H1 (cell line): Measurements from ENCODE around the gene MRPL43. TPM values are rescaled to one million over a fixed set of nuclear protein-coding genes. Genes with fewer than 3 reads are reported as not detected.

Experiments
- BCL11A ChIP-seq, 2 experiments: IDR thresholded peaks; one replicate each; pipeline ENCODE4 v1.6.1; 2011; ENCODE audit warnings: low read depth in 2 of 2, low read length in 2 of 2, mild to moderate bottlenecking in 2 of 2
- BRCA1 ChIP-seq: IDR thresholded peaks from 2 replicates; pipeline ENCODE4 v1.6.1; 2012; ENCODE audit warnings: low read depth, low read length, improper control_type of control experiment
- CEBPB ChIP-seq: IDR thresholded peaks from 2 replicates; pipeline ENCODE4 v1.6.1; 2012; ENCODE audit warnings: low read depth, low read length
- NANOG ChIP-seq: IDR thresholded peaks from 2 replicates; pipeline ENCODE4 v1.6.1; 2011; ENCODE audit warnings: low read length, low read depth, mild to moderate bottlenecking, inconsistent platforms; ENCODE audit not compliant: insufficient read depth, poor library complexity, severe bottlenecking
- YY1 ChIP-seq: IDR thresholded peaks from 2 replicates; pipeline ENCODE4 v1.6.1; 2011; ENCODE audit warnings: low read depth, mild to moderate bottlenecking, low read length
- polyA plus RNA-seq, 7 experiments: library from polyadenylated mRNA; depleted of rRNA in 3 of 7; stranded (reverse) in 5 of 7; unstranded in 2 of 7; fragments of >200 nt in 5 of 7; fragments of 200-250 nt in 2 of 7; gene quantifications; 1 replicate in 5 of 7; 2 replicates in 1 of 7; 4 replicates in 1 of 7; pipeline versions ENCODE4 v1.2.1 to v1.2.3, GENCODE V29; 2011 to 2013; ENCODE audit warnings: missing spikeins in 2 of 7, mixed read lengths in 2 of 7
- total RNA-seq: library from RNA; stranded (reverse); fragmentation: NEBNext Ultra II Directional; extraction: Animal tissue kit (Norgen Biotek cat#: 25700); gene quantifications from 2 replicates; pipeline ENCODE4 v1.2.1, GENCODE V29; 2021
- TF ChIP-seq, protein P1 (sequence below): fragments of 300-600 bp; sonication (generic); IDR thresholded peaks from 2 replicates; pipeline ENCODE4 v1.7.1; 2012; ENCODE audit warnings: low read length, moderate library complexity, mild to moderate bottlenecking, inconsistent platforms; ENCODE audit not compliant: insufficient replicate concordance

MRPL43 gene
- total and polyA plus RNA-seq, 2 of the 8 experiments (the other 6 are each of a cell fraction or from before 2014, with no cell fraction given) = 74.1 to 149 TPM

DNA sequence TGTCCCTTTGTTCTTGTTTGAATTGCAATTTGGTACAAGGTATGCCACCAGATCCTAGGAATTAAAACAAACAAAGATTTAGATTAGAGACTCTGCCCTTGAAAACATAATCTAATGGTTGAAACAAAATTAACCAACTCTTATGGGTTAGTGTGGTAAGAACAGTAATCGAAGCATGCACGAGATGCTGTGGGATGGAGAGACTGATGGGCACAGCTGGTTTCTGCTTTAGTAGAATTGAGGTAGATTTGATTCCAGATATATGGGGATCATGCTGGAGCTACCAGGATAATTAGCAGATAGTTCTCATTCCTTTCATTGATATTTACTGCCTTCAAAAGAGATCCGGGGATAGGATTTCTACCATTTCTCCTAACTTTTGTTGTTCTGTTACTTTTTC, 38.4 kb downstream of the MRPL43 start (continued):
- TF ChIP-seq, protein P1, sequence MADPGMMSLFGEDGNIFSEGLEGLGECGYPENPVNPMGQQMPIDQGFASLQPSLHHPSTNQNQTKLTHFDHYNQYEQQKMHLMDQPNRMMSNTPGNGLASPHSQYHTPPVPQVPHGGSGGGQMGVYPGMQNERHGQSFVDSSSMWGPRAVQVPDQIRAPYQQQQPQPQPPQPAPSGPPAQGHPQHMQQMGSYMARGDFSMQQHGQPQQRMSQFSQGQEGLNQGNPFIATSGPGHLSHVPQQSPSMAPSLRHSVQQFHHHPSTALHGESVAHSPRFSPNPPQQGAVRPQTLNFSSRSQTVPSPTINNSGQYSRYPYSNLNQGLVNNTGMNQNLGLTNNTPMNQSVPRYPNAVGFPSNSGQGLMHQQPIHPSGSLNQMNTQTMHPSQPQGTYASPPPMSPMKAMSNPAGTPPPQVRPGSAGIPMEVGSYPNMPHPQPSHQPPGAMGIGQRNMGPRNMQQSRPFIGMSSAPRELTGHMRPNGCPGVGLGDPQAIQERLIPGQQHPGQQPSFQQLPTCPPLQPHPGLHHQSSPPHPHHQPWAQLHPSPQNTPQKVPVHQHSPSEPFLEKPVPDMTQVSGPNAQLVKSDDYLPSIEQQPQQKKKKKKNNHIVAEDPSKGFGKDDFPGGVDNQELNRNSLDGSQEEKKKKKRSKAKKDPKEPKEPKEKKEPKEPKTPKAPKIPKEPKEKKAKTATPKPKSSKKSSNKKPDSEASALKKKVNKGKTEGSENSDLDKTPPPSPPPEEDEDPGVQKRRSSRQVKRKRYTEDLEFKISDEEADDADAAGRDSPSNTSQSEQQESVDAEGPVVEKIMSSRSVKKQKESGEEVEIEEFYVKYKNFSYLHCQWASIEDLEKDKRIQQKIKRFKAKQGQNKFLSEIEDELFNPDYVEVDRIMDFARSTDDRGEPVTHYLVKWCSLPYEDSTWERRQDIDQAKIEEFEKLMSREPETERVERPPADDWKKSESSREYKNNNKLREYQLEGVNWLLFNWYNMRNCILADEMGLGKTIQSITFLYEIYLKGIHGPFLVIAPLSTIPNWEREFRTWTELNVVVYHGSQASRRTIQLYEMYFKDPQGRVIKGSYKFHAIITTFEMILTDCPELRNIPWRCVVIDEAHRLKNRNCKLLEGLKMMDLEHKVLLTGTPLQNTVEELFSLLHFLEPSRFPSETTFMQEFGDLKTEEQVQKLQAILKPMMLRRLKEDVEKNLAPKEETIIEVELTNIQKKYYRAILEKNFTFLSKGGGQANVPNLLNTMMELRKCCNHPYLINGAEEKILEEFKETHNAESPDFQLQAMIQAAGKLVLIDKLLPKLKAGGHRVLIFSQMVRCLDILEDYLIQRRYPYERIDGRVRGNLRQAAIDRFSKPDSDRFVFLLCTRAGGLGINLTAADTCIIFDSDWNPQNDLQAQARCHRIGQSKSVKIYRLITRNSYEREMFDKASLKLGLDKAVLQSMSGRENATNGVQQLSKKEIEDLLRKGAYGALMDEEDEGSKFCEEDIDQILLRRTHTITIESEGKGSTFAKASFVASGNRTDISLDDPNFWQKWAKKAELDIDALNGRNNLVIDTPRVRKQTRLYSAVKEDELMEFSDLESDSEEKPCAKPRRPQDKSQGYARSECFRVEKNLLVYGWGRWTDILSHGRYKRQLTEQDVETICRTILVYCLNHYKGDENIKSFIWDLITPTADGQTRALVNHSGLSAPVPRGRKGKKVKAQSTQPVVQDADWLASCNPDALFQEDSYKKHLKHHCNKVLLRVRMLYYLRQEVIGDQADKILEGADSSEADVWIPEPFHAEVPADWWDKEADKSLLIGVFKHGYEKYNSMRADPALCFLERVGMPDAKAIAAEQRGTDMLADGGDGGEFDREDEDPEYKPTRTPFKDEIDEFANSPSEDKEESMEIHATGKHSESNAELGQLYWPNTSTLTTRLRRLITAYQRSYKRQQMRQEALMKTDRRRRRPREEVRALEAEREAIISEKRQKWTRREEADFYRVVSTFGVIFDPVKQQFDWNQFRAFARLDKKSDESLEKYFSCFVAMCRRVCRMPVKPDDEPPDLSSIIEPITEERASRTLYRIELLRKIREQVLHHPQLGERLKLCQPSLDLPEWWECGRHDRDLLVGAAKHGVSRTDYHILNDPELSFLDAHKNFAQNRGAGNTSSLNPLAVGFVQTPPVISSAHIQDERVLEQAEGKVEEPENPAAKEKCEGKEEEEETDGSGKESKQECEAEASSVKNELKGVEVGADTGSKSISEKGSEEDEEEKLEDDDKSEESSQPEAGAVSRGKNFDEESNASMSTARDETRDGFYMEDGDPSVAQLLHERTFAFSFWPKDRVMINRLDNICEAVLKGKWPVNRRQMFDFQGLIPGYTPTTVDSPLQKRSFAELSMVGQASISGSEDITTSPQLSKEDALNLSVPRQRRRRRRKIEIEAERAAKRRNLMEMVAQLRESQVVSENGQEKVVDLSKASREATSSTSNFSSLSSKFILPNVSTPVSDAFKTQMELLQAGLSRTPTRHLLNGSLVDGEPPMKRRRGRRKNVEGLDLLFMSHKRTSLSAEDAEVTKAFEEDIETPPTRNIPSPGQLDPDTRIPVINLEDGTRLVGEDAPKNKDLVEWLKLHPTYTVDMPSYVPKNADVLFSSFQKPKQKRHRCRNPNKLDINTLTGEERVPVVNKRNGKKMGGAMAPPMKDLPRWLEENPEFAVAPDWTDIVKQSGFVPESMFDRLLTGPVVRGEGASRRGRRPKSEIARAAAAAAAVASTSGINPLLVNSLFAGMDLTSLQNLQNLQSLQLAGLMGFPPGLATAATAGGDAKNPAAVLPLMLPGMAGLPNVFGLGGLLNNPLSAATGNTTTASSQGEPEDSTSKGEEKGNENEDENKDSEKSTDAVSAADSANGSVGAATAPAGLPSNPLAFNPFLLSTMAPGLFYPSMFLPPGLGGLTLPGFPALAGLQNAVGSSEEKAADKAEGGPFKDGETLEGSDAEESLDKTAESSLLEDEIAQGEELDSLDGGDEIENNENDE = no peak
- TF ChIP-seq NANOG (no peak), YY1 (no peak), CEBPB (no peak), BCL11A (IDR thresholded peaks at IDR 0.05; ENCODE audit: low read depth in 2 of 2, low read length in 2 of 2) (no peak), BRCA1 (no peak)
